Mesothelial cell of epicardium (in vitro differentiated cells): ENCODE measurements around the gene CHSY3. TPM values are rescaled to one million over a fixed set of nuclear protein-coding genes. Genes with fewer than 3 reads are reported as not detected.

Source experiments
- DNase-seq, 2 experiments: peaks; one replicate each; pipeline ENCODE4 v3.0.0; 2021; ENCODE audit warnings: low spot score in 2 of 2; ENCODE audit not compliant: unreplicated experiment in 2 of 2
- H3K27ac Mint-ChIP-seq: 2 replicates; pipeline ENCODE4 v1.8.0; 2021; ENCODE audit warnings: mixed read lengths
- H3K27me3 Mint-ChIP-seq: 2 replicates; pipeline ENCODE4 v1.8.0; 2021; ENCODE audit warnings: low read depth, mixed read lengths
- H3K36me3 Mint-ChIP-seq: 2 replicates; pipeline ENCODE4 v1.8.0; 2021; ENCODE audit warnings: mixed read lengths
- H3K4me1 Mint-ChIP-seq: 2 replicates; pipeline ENCODE4 v1.8.0; 2021; ENCODE audit warnings: mixed read lengths
- H3K4me3 Mint-ChIP-seq: 2 replicates; pipeline ENCODE4 v1.8.0; 2021; ENCODE audit warnings: mild to moderate bottlenecking, moderate library complexity, mixed read lengths
- H3K9me3 Mint-ChIP-seq: 2 replicates; pipeline ENCODE4 v1.8.0; 2021; ENCODE audit warnings: mixed read lengths
- CTCF ChIP-seq: fragments of 200-600 bp; sonication (generic); IDR thresholded peaks from one replicate; pipeline ENCODE4 v1.5.0; 2021; ENCODE audit warnings: antibody characterized with exemption; ENCODE audit not compliant: unreplicated experiment
- total RNA-seq: library from RNA; stranded (reverse); gene quantifications from 3 replicates; pipeline ENCODE4 v1.2.1, GENCODE V29; 2021

The CHSY3 gene
- total RNA-seq, 1 donor from 2014 or later: 4.8 TPM

GRCh38 chr5:129935626-129936025 is 31.4 kb downstream of the CHSY3 start:
- Mint-ChIP-seq H3K4me1 (no peaks in the 10 kb centered on the region), H3K27me3 (no peaks in the 10 kb centered on the region), H3K36me3 (no peaks in the 10 kb centered on the region), H3K27ac (no peak overlapping the region), H3K4me3 (no peak overlapping the region), H3K9me3 (peaks cover 21% of the 10 kb centered on the region)
- no peak for DNase-seq
- no peak for TF ChIP-seq CTCF

GRCh38 chr5:129938077-129938476 is 33.8 kb downstream of the CHSY3 start:
- Mint-ChIP-seq H3K9me3 (peaks cover 21% of the 10 kb centered on the region), H3K27me3 (no peaks in the 10 kb centered on the region), H3K4me3 (no peak overlapping the region), H3K4me1 (no peaks in the 10 kb centered on the region), H3K27ac (no peak overlapping the region), H3K36me3 (no peaks in the 10 kb centered on the region)
- DNase-seq: no peak
- TF ChIP-seq CTCF: no peak

- Mint-ChIP-seq H3K4me3 (no peak overlapping the region), H3K4me1 (no peaks in the 10 kb centered on the region), H3K27ac (no peak overlapping the region), H3K36me3 (no peaks in the 10 kb centered on the region), H3K27me3 (no peaks in the 10 kb centered on the region), H3K9me3 (peaks cover 1% of the 10 kb centered on the region)
- TF ChIP-seq CTCF: no peak
- DNase-seq: no peak
Measured at GRCh38 chr5:129943936-129944335, 39.7 kb downstream of the CHSY3 start.

- Mint-ChIP-seq H3K4me1 (no peaks in the 10 kb centered on the region), H3K27ac (no peak overlapping the region), H3K27me3 (no peaks in the 10 kb centered on the region), H3K9me3 (no peaks in the 10 kb centered on the region), H3K4me3 (no peak overlapping the region), H3K36me3 (no peaks in the 10 kb centered on the region)
- no peak for TF ChIP-seq CTCF
- DNase-seq: no peak
Measured at GRCh38 chr5:129945028-129945427, 40.8 kb downstream of the CHSY3 start.

- no peak for DNase-seq
- H3K9me3 Mint-ChIP-seq: no peaks in the 10 kb centered on the region
- TF ChIP-seq CTCF: no peak
- peaks cover 4% of the 10 kb centered on the region for H3K4me1 Mint-ChIP-seq
- no peak overlapping the region for H3K27ac Mint-ChIP-seq
- no peaks in the 10 kb centered on the region for H3K36me3 Mint-ChIP-seq
- peaks cover 2% of the 10 kb centered on the region for H3K27me3 Mint-ChIP-seq
- no peak overlapping the region for H3K4me3 Mint-ChIP-seq
Measured at GRCh38 chr5:129945774-129946270, 41.6 kb downstream of the CHSY3 start.

GRCh38 chr5:129951039-129951438 is 46.8 kb downstream of the CHSY3 start:
- H3K36me3 Mint-ChIP-seq: no peaks in the 10 kb centered on the region
- peaks cover 12% of the 10 kb centered on the region for H3K4me1 Mint-ChIP-seq
- TF ChIP-seq CTCF: no peak
- H3K9me3 Mint-ChIP-seq: peaks cover 22% of the 10 kb centered on the region
- H3K4me3 Mint-ChIP-seq: no peak overlapping the region
- peak overlapping the region; percentile 40 for H3K27ac Mint-ChIP-seq
- H3K27me3 Mint-ChIP-seq: peaks cover 2% of the 10 kb centered on the region
- DNase-seq: no peak
